ENCODE results near the gene CS. TPM values are rescaled to one million over a fixed set of nuclear protein-coding genes. Genes with fewer than 3 reads are reported as not detected.

Gene CS
- polyA plus RNA-seq, 1 donor from 2014 or later: 65.7 TPM

DNA sequence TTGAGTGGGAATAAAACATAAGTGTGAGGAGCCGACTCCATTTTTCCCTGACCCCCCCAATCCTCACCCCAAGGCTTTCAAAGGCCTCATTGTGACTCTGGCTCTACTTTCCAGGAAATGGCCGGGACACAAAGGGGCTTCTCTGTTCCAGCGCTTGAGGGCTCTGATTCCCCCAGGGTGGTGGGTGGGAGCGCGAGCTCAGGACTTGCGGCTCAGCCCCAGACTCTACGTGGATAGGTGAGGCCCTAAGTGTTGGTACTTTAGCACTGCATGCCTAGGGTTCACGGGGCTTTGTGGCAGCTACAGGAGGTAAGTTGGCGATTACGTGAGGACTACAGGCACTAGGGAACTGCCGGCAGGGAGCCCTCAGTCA is 15.1 kb upstream of the CS start:
- H3K9ac ChIP-seq (ENCODE audit: low read length): peak overlapping the region; percentile 89
- H3K27ac ChIP-seq (ENCODE audit: low read length): peak overlapping the region; percentile 84
- peak overlapping the region; percentile 22 for H2AFZ ChIP-seq (ENCODE audit: low read depth, low read length)
- peak overlapping the region; percentile 68 for H3K4me2 ChIP-seq (ENCODE audit: low read length)
- H4K20me1 ChIP-seq (ENCODE audit: insufficient read depth): no peaks in the 10 kb centered on the region
- H3K4me3 ChIP-seq (ENCODE audit: low read length): peak overlapping the region; percentile 91
- peaks cover 10% of the 10 kb centered on the region for H3K79me2 ChIP-seq (replicated peaks; ENCODE audit: insufficient read depth, low read length)
- H3K9me2 ChIP-seq (ENCODE audit: insufficient read depth, low read length): no peaks in the 10 kb centered on the region
- H3K36me3 ChIP-seq (ENCODE audit: insufficient read depth, low read length): peaks cover 4% of the 10 kb centered on the region
- no peaks in the 10 kb centered on the region for H3K27me3 ChIP-seq (ENCODE audit: insufficient read depth, low read depth, low read length)
- H3F3A ChIP-seq (ENCODE audit: insufficient read depth, low read length, poor library complexity, severe bottlenecking): no peaks in the 10 kb centered on the region
- no peaks in the 10 kb centered on the region for H3K9me3 ChIP-seq (ENCODE audit: low read length)
- TF ChIP-seq TAF1 (IDR thresholded peaks at IDR 0.05; ENCODE audit: low read depth): no peak
- TF ChIP-seq SMC3 (conservative IDR thresholded peaks at IDR 0.05; ENCODE audit: poor library complexity): no peak
- TF ChIP-seq RAD21 (conservative IDR thresholded peaks at IDR 0.05): no peak

GRCh38 chr12:56311003-56311402 is 10.9 kb upstream of the CS start:
- no peak overlapping the region for H3K27ac ChIP-seq (ENCODE audit: low read length)
- H4K20me1 ChIP-seq (ENCODE audit: insufficient read depth): no peaks in the 10 kb centered on the region
- no peak overlapping the region for H2AFZ ChIP-seq (ENCODE audit: low read depth, low read length)
- no peak overlapping the region for H3K9ac ChIP-seq (ENCODE audit: low read length)
- no peaks in the 10 kb centered on the region for H3K27me3 ChIP-seq (ENCODE audit: insufficient read depth, low read depth, low read length)
- H3K4me2 ChIP-seq (ENCODE audit: low read length): no peak overlapping the region
- H3K9me3 ChIP-seq (ENCODE audit: low read length): no peaks in the 10 kb centered on the region
- H3K4me3 ChIP-seq (ENCODE audit: low read length): no peak overlapping the region
- TF ChIP-seq SMC3 (conservative IDR thresholded peaks at IDR 0.05; ENCODE audit: poor library complexity) (no peak), EP300 (conservative IDR thresholded peaks at IDR 0.05; ENCODE audit: poor library complexity, severe bottlenecking) (no peak), MXI1 (conservative IDR thresholded peaks at IDR 0.05; ENCODE audit: poor library complexity, severe bottlenecking) (no peak), POLR2AphosphoS5 (IDR thresholded peaks at IDR 0.05) (no peak), RAD21 (conservative IDR thresholded peaks at IDR 0.05) (no peak), REST (IDR thresholded peaks at IDR 0.05; ENCODE audit: borderline replicate concordance) (no peak), EZH2 (IDR thresholded peaks at IDR 0.05; ENCODE audit: borderline replicate concordance, insufficient read depth, low read length, poor library complexity, severe bottlenecking) (no peak), TAF1 (IDR thresholded peaks at IDR 0.05; ENCODE audit: low read depth) (no peak), CTCF (IDR thresholded peaks at IDR 0.05; ENCODE audit: poor library complexity, severe bottlenecking) (no peak)
- H3F3A ChIP-seq (ENCODE audit: insufficient read depth, low read length, poor library complexity, severe bottlenecking): no peaks in the 10 kb centered on the region
- peaks cover 4% of the 10 kb centered on the region for H3K36me3 ChIP-seq (ENCODE audit: insufficient read depth, low read length)
- H3K9me2 ChIP-seq (ENCODE audit: insufficient read depth, low read length): no peaks in the 10 kb centered on the region
- peaks cover 10% of the 10 kb centered on the region for H3K79me2 ChIP-seq (replicated peaks; ENCODE audit: insufficient read depth, low read length)

- no peak overlapping the region for H3K4me3 ChIP-seq (ENCODE audit: low read length)
- H2AFZ ChIP-seq (ENCODE audit: low read depth, low read length): no peak overlapping the region
- TF ChIP-seq EP300 (conservative IDR thresholded peaks at IDR 0.05; ENCODE audit: poor library complexity, severe bottlenecking) (no peak), RAD21 (conservative IDR thresholded peaks at IDR 0.05) (no peak), SMC3 (conservative IDR thresholded peaks at IDR 0.05; ENCODE audit: poor library complexity) (no peak), EZH2 (IDR thresholded peaks at IDR 0.05; ENCODE audit: borderline replicate concordance, insufficient read depth, low read length, poor library complexity, severe bottlenecking) (no peak), MXI1 (conservative IDR thresholded peaks at IDR 0.05; ENCODE audit: poor library complexity, severe bottlenecking) (no peak), REST (IDR thresholded peaks at IDR 0.05; ENCODE audit: borderline replicate concordance) (no peak), TAF1 (IDR thresholded peaks at IDR 0.05; ENCODE audit: low read depth) (no peak), POLR2AphosphoS5 (IDR thresholded peaks at IDR 0.05) (no peak)
- H3K27ac ChIP-seq (ENCODE audit: low read length): no peak overlapping the region
- H3K9ac ChIP-seq (ENCODE audit: low read length): no peak overlapping the region
- peaks cover 4% of the 10 kb centered on the region for H3K36me3 ChIP-seq (ENCODE audit: insufficient read depth, low read length)
- H3K9me3 ChIP-seq (ENCODE audit: low read length): no peaks in the 10 kb centered on the region
- H4K20me1 ChIP-seq (ENCODE audit: insufficient read depth): no peaks in the 10 kb centered on the region
- H3K4me2 ChIP-seq (ENCODE audit: low read length): no peak overlapping the region
- no peaks in the 10 kb centered on the region for H3K79me2 ChIP-seq (replicated peaks; ENCODE audit: insufficient read depth, low read length)
- no peaks in the 10 kb centered on the region for H3F3A ChIP-seq (ENCODE audit: insufficient read depth, low read length, poor library complexity, severe bottlenecking)
- H3K9me2 ChIP-seq (ENCODE audit: insufficient read depth, low read length): no peaks in the 10 kb centered on the region
- no peaks in the 10 kb centered on the region for H3K27me3 ChIP-seq (ENCODE audit: insufficient read depth, low read depth, low read length)
These were observed 8.6 kb upstream of the CS start for GRCh38 chr12:56308714-56309113.
